Endothelial cell of umbilical vein (primary cell): ENCODE measurements around the gene ACTR3. TPM values are rescaled to one million over a fixed set of nuclear protein-coding genes. Genes with fewer than 3 reads are reported as not detected.

Source experiments
- BruUV-seq: library from RNA; stranded (reverse); fragments of 400-500 nt; replicated peaks from 2 replicates; lab custom pipeline; 2021; lab: Mats Ljungman, UMichigan
- CTCF ChIA-PET: fragments of 300-600, 350-600 bp; sonication (Branson Sonifier 250); formaldehyde crosslinking; loops from one replicate; lab custom pipeline; 2021; ENCODE audit warnings: antibody characterized with exemption, inconsistent platforms; lab: Charles Lee
- POLR2A ChIA-PET: fragments of 300-600, 350-600 bp; sonication (Branson Sonifier 250); formaldehyde crosslinking; loops from one replicate; lab custom pipeline; 2021; ENCODE audit warnings: antibody characterized with exemption, inconsistent platforms; lab: Charles Lee
- DNase-seq: peaks from one replicate; pipeline ENCODE4 v3.0.0-alpha.2; 2011; ENCODE audit warnings: low read depth, low spot score
- FAIRE-seq: peaks from 2 replicates; lab custom pipeline; 2011; peaks lifted over from hg19 to GRCh38; lab: Jason Lieb, UNC
- H2AFZ ChIP-seq: 2 replicates; pipeline ENCODE4 v1.6.0; 2012; ENCODE audit warnings: low read depth, low read length, control low read depth, inconsistent platforms
- H3K27ac ChIP-seq: 2 replicates; pipeline ENCODE4 v1.5.1; 2011; ENCODE audit warnings: low read depth, mild to moderate bottlenecking, control low read depth, low read length, moderate library complexity; ENCODE audit not compliant: insufficient read depth
- H3K27me3 ChIP-seq, 2 experiments: 2 replicates each; pipeline versions ENCODE4 v1.6.0 to v1.6.1; 2011; ENCODE audit warnings: low read length in 2 of 2, mixed read lengths in 1 of 2; ENCODE audit not compliant: control insufficient read depth in 2 of 2, insufficient read depth in 2 of 2
- H3K36me3 ChIP-seq, 2 experiments: 2 replicates in 1 of 2; 3 replicates in 1 of 2; pipeline ENCODE4 v1.5.1; 2011; ENCODE audit warnings: low read length in 2 of 2, mild to moderate bottlenecking in 1 of 2, moderate library complexity in 1 of 2; ENCODE audit not compliant: control insufficient read depth in 2 of 2, insufficient read depth in 2 of 2; ENCODE audit errors: extremely low read depth in 1 of 2
- H3K4me1 ChIP-seq: 3 replicates; pipeline ENCODE4 v1.5.1; 2011; ENCODE audit warnings: mild to moderate bottlenecking, low read length; ENCODE audit not compliant: control insufficient read depth, insufficient read depth; ENCODE audit errors: extremely low read depth
- H3K4me2 ChIP-seq: 2 replicates; pipeline ENCODE4 v1.6.1; 2011; ENCODE audit warnings: low read length, control low read depth, mixed read lengths; ENCODE audit not compliant: insufficient read depth
- H3K4me3 ChIP-seq, 3 experiments: fragments of 200-600 bp in 1 of 3; sonication (generic), shearing (Covaris generic) in 1 of 3; replicated peaks in 1 of 3; 2 replicates each; pipeline ENCODE4 v1.5.1; 2011 to 2016; ENCODE audit warnings: control low read depth in 3 of 3, low read length in 3 of 3, mild to moderate bottlenecking in 2 of 3, inconsistent platforms in 1 of 3, low read depth in 1 of 3, moderate library complexity in 1 of 3; ENCODE audit not compliant: insufficient read depth in 1 of 3
- H3K79me2 ChIP-seq: 2 replicates; pipeline ENCODE4 v1.6.0; 2012; ENCODE audit warnings: low read length, inconsistent platforms; ENCODE audit not compliant: control insufficient read depth, insufficient read depth
- H3K9ac ChIP-seq: replicated peaks from 2 replicates; pipeline ENCODE3; 2011; ENCODE audit warnings: low read length, control low read depth; ENCODE audit not compliant: insufficient read depth; ENCODE audit errors: extremely low read depth
- H3K9me1 ChIP-seq: replicated peaks from 3 replicates; pipeline ENCODE4 v1.6.0; 2011; ENCODE audit warnings: mild to moderate bottlenecking, low read length; ENCODE audit not compliant: control insufficient read depth, insufficient read depth; ENCODE audit errors: extremely low read depth
- H3K9me3 ChIP-seq: replicated peaks from 2 replicates; pipeline ENCODE4 v1.5.1; 2012; ENCODE audit warnings: low read length, inconsistent platforms; ENCODE audit not compliant: control insufficient read depth, insufficient read depth
- H4K20me1 ChIP-seq: replicated peaks from 2 replicates; pipeline ENCODE3; 2011; ENCODE audit warnings: mild to moderate bottlenecking, low read length; ENCODE audit not compliant: control insufficient read depth, insufficient read depth; ENCODE audit errors: extremely low read depth
- EZH2 ChIP-seq: IDR thresholded peaks from 2 replicates; pipeline ENCODE4 v1.6.1; 2012; ENCODE audit warnings: borderline replicate concordance, low read depth, mild to moderate bottlenecking, moderate library complexity, low read length, inconsistent platforms; ENCODE audit not compliant: severe bottlenecking
- FOS ChIP-seq: IDR thresholded peaks from 2 replicates; pipeline ENCODE4 v1.6.1; 2011; ENCODE audit warnings: mild to moderate bottlenecking, low read length, moderate library complexity, borderline replicate concordance; ENCODE audit not compliant: insufficient read depth
- GATA2 ChIP-seq: IDR thresholded peaks from 2 replicates; pipeline ENCODE4 v1.7.0; 2011; ENCODE audit warnings: low read depth, mild to moderate bottlenecking, moderate library complexity, mixed read lengths, low read length; ENCODE audit not compliant: insufficient read length, insufficient read depth
- JUN ChIP-seq: IDR thresholded peaks from 2 replicates; pipeline ENCODE4 v1.6.1; 2011; ENCODE audit warnings: borderline replicate concordance, low read depth; ENCODE audit not compliant: insufficient read length, insufficient read depth
- MYC ChIP-seq: IDR thresholded peaks from one replicate; pipeline ENCODE4 v1.6.1; 2011; ENCODE audit warnings: mild to moderate bottlenecking, low read depth, low read length
- POLR2A ChIP-seq: IDR thresholded peaks from 2 replicates; pipeline ENCODE4 v1.6.1; 2012; ENCODE audit warnings: low read depth, mild to moderate bottlenecking, control low read depth, low read length
- POLR2AphosphoS5 ChIP-seq: IDR thresholded peaks from 2 replicates; pipeline ENCODE4 v1.6.1; 2012; ENCODE audit warnings: low read depth, mild to moderate bottlenecking, control low read depth, low read length, moderate library complexity; ENCODE audit not compliant: insufficient read depth
- dilution Hi-C: fragments of 300-500 bp; cut with MboI; formaldehyde crosslinking; loops from one replicate; pipeline ENCODE4 v1.15.0; 2019; ENCODE audit warnings: low sequenced_read_pairs; ENCODE audit not compliant: extremely low pct_ligation_motif_present
- intact Hi-C: fragments of 100-400 bp; cut with micrococcal nuclease; formaldehyde crosslinking; loops from one replicate; pipeline ENCODE4 v1.10.0; 2022
- polyA plus RNA-seq, 4 experiments: library from polyadenylated mRNA; depleted of rRNA in 3 of 4; stranded (reverse) in 3 of 4; unstranded in 1 of 4; fragments of >200 nt; gene quantifications; 2 replicates each; pipeline versions ENCODE4 v1.2.1 to v1.2.3, GENCODE V29; 2011 to 2012; ENCODE audit warnings: missing spikeins in 1 of 4
- total RNA-seq: library from RNA; stranded (reverse); gene quantifications from 2 replicates; pipeline ENCODE4 v1.2.3, GENCODE V29; 2021
- TF ChIP-seq, protein P1 (sequence below): IDR thresholded peaks from 2 replicates; pipeline ENCODE4 v1.6.1; 2011; ENCODE audit not compliant: insufficient read depth, insufficient read length
- TF ChIP-seq, protein P2 (sequence below), 2 donors: IDR thresholded peaks; 1 replicate in 1 of 2; 2 replicates in 1 of 2; pipeline ENCODE4 v1.5.1; 2011; ENCODE audit warnings: low read length in 2 of 2, mild to moderate bottlenecking in 2 of 2, moderate library complexity in 2 of 2, control low read depth in 1 of 2, inconsistent platforms in 1 of 2, low read depth in 1 of 2; ENCODE audit not compliant: insufficient read depth in 1 of 2; ENCODE audit errors: extremely low read depth in 1 of 2

ACTR3 gene
- total and polyA plus RNA-seq, 2 donors (not counting 3 experiments of a cell fraction or from before 2014, with no cell fraction given), result 120 to 401 TPM

DNA sequence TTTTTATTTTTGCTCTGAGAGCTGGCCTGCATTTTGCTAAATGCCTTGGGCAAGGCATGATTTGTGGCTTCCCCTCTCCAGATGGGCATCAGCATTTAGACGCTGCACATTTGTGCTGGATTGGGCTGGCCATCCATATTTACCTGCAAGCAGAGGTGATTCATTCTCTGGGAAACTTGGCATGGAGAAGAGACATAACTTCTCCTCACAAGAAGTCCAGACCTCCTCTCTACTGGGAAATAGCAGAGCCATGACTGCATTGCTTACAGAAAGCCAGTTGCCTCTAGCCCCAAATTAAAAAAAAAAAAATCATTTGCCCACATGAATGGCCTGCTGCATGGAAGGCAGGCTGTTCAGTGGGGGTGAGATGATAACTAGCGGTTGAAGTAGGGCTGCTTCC is 120.1 kb downstream of the ACTR3 start:
- no peak for DNase-seq
- no peaks in the 10 kb centered on the region for H3K27me3 ChIP-seq
- no peak for TF ChIP-seq JUN
- no peak for TF ChIP-seq POLR2A
- no peak for TF ChIP-seq EZH2
- TF ChIP-seq POLR2AphosphoS5, result no peak
- no peak for TF ChIP-seq MYC
- TF ChIP-seq, protein P1, sequence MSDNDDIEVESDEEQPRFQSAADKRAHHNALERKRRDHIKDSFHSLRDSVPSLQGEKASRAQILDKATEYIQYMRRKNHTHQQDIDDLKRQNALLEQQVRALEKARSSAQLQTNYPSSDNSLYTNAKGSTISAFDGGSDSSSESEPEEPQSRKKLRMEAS, result no peak
- TF ChIP-seq, protein P2, sequence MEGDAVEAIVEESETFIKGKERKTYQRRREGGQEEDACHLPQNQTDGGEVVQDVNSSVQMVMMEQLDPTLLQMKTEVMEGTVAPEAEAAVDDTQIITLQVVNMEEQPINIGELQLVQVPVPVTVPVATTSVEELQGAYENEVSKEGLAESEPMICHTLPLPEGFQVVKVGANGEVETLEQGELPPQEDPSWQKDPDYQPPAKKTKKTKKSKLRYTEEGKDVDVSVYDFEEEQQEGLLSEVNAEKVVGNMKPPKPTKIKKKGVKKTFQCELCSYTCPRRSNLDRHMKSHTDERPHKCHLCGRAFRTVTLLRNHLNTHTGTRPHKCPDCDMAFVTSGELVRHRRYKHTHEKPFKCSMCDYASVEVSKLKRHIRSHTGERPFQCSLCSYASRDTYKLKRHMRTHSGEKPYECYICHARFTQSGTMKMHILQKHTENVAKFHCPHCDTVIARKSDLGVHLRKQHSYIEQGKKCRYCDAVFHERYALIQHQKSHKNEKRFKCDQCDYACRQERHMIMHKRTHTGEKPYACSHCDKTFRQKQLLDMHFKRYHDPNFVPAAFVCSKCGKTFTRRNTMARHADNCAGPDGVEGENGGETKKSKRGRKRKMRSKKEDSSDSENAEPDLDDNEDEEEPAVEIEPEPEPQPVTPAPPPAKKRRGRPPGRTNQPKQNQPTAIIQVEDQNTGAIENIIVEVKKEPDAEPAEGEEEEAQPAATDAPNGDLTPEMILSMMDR (IDR thresholded peaks at IDR 0.05; ENCODE audit: extremely low read depth in 1 of 2, insufficient read depth in 1 of 2, low read depth in 1 of 2, low read length in 2 of 2), result no peak
- no peak for TF ChIP-seq GATA2
- TF ChIP-seq FOS, result no peak
- H4K20me1 ChIP-seq, result no peaks in the 10 kb centered on the region
- no peak for FAIRE-seq
- BruUV-seq, result no TSS peak
- H3K9me3 ChIP-seq, result no peaks in the 10 kb centered on the region
- H3K4me1 ChIP-seq, result no peaks in the 10 kb centered on the region
- no peak overlapping the region for H3K9ac ChIP-seq
- no peak overlapping the region for H3K4me2 ChIP-seq
- no peak overlapping the region for H3K4me3 ChIP-seq
- no peaks in the 10 kb centered on the region for H3K36me3 ChIP-seq
- no peaks in the 10 kb centered on the region for H3K79me2 ChIP-seq
- H3K27ac ChIP-seq, result no peak overlapping the region
- H2AFZ ChIP-seq, result no peak overlapping the region
- ChIA-PET POLR2A (no interaction called here), CTCF (interaction anchor here (0.6 to 0.7 kb wide), 2 partner anchors 11 to 341 kb away, joined by 3 read pairs; no protein-coding TSS in a partner anchor)
- intact Hi-C loops (no loop called here), dilution Hi-C loops (no loop called here)
- no peaks in the 10 kb centered on the region for H3K9me1 ChIP-seq
